A549 (cell line): ENCODE data around the gene PSAPL1. TPM values are rescaled to one million over a fixed set of nuclear protein-coding genes. Genes with fewer than 3 reads are reported as not detected.

Source experiments
- ATAC-seq, 2 experiments: fragments of 200-7000 bp in 1 of 2; fragments of >200 bp in 1 of 2; cut with Nextera tagmentation in 1 of 2; cut with Tn5 transposase in 1 of 2; 3 replicates each; pipeline versions ENCODE4 v1.8.0 to v1.9.1; 2018 to 2020; ENCODE audit warnings: mild to moderate bottlenecking in 1 of 2, moderate library complexity in 1 of 2
- CTCF ChIA-PET: fragments of 300-600 bp; sonication (Branson Sonifier 250); formaldehyde crosslinking; extraction: SDS; loops from one replicate; lab custom pipeline; 2021; ENCODE audit warnings: antibody characterized with exemption, inconsistent platforms; lab: Yijun Ruan, JAX
- POLR2A ChIA-PET: fragments of 350-600 bp; formaldehyde crosslinking; extraction: SDS; loops from one replicate; lab custom pipeline; 2021; ENCODE audit warnings: antibody characterized with exemption, inconsistent platforms; lab: Yijun Ruan, JAX
- DNase-seq, 2 experiments: peaks; one replicate each; pipeline versions ENCODE4 v3.0.0 to v3.0.0-alpha.2; 2011 to 2016; ENCODE audit warnings: low read depth in 1 of 2, low spot score in 1 of 2
- FAIRE-seq: peaks from 2 replicates; lab custom pipeline; 2011; peaks lifted over from hg19 to GRCh38; lab: Jason Lieb, UNC
- H3K27ac ChIP-seq, 2 experiments: fragments of >200 bp; sonication (Bioruptor Twin); formaldehyde crosslinking; 3 replicates each; pipeline ENCODE4 v1.5.1; 2016 to 2017
- H3K4me1 ChIP-seq: fragments of >200 bp; sonication (Bioruptor Twin); formaldehyde crosslinking; 3 replicates; pipeline ENCODE4 v1.6.1; 2016
- H3K4me2 ChIP-seq: fragments of >200 bp; sonication (Bioruptor Twin); formaldehyde crosslinking; 3 replicates; pipeline ENCODE4 v1.6.1; 2016
- H3K4me3 ChIP-seq: fragments of >200 bp; sonication (Bioruptor Twin); formaldehyde crosslinking; 3 replicates; pipeline ENCODE4 v1.5.1; 2016
- H3K9me3 ChIP-seq: fragments of >200 bp; sonication (Bioruptor Twin); formaldehyde crosslinking; 3 replicates; pipeline ENCODE4 v1.6.1; 2016
- BHLHE40 ChIP-seq: IDR thresholded peaks from 2 replicates; pipeline ENCODE4 v1.6.1; 2012; ENCODE audit warnings: low read depth, low read length, inconsistent platforms
- CBX2 ChIP-seq: fragments of 200-600 bp; sonication (generic); IDR thresholded peaks from 2 replicates; pipeline ENCODE4 v1.6.1; 2016; ENCODE audit warnings: low read depth, mild to moderate bottlenecking, borderline replicate concordance
- CBX8 ChIP-seq: fragments of 200-600 bp; sonication (generic); IDR thresholded peaks from 2 replicates; pipeline ENCODE4 v1.6.1; 2016
- CEBPB ChIP-seq, 2 experiments: fragments of >200 bp in 1 of 2; sonication (Bioruptor Twin) in 1 of 2; formaldehyde crosslinking in 1 of 2; IDR thresholded peaks; 2 replicates each; pipeline ENCODE4 v1.6.1; 2012 to 2016
- CHD2 ChIP-seq: fragments of 150-350 bp; IDR thresholded peaks from 2 replicates; pipeline ENCODE4 v1.6.1; 2014; ENCODE audit warnings: low read length; ENCODE audit not compliant: partially characterized antibody
- CHD4 ChIP-seq: fragments of 200-600 bp; sonication (generic); IDR thresholded peaks from 2 replicates; pipeline ENCODE4 v1.6.1; 2016; ENCODE audit warnings: antibody characterized with exemption, mild to moderate bottlenecking, borderline replicate concordance
- EHF ChIP-seq: fragments of 250-450 bp; sonication (Bioruptor Pico); IDR thresholded peaks from 2 replicates; pipeline ENCODE4 v1.5.0; 2020; ENCODE audit warnings: mild to moderate bottlenecking
- EP300 ChIP-seq, 2 experiments: fragments of >200 bp; sonication (Bioruptor Twin); formaldehyde crosslinking; IDR thresholded peaks; 2 replicates in 1 of 2; 3 replicates in 1 of 2; pipeline ENCODE4 v1.6.1; 2016 to 2017
- ESRRA ChIP-seq: fragments of 150-350 bp; IDR thresholded peaks from 2 replicates; pipeline ENCODE4 v1.6.1; 2014; ENCODE audit warnings: mild to moderate bottlenecking, low read length, borderline replicate concordance
- FOSL2 ChIP-seq, 2 experiments: fragments of 450-650 bp in 1 of 2; fragments of >200 bp in 1 of 2; sonication (Bioruptor Twin) in 1 of 2; formaldehyde crosslinking; IDR thresholded peaks; 2 replicates each; pipeline versions ENCODE4 v1.5.0 to v1.6.1; 2016 to 2020; ENCODE audit warnings: mild to moderate bottlenecking in 1 of 2, moderate library complexity in 1 of 2
- FOXS1 ChIP-seq: fragments of 250-450 bp; sonication (Bioruptor Pico); IDR thresholded peaks from 2 replicates; pipeline ENCODE4 v1.5.0; 2020; ENCODE audit warnings: mild to moderate bottlenecking, moderate library complexity
- HDAC2 ChIP-seq: fragments of 200-600 bp; sonication (generic); IDR thresholded peaks from 2 replicates; pipeline ENCODE4 v1.6.1; 2016
- HOXA7 ChIP-seq: fragments of 250-450 bp; sonication (Bioruptor Pico); IDR thresholded peaks from 2 replicates; pipeline ENCODE4 v1.5.0; 2020; ENCODE audit warnings: mild to moderate bottlenecking, moderate library complexity
- KDM1A ChIP-seq: fragments of 200-600 bp; sonication (generic); IDR thresholded peaks from 2 replicates; pipeline ENCODE4 v1.6.1; 2016; ENCODE audit warnings: low read depth, mild to moderate bottlenecking
- KDM5A ChIP-seq: fragments of 200-600 bp; sonication (generic); IDR thresholded peaks from 2 replicates; pipeline ENCODE4 v1.6.1; 2016; ENCODE audit warnings: antibody characterized with exemption, mild to moderate bottlenecking
- MAFK ChIP-seq: fragments of 450-650 bp; IDR thresholded peaks from 2 replicates; pipeline ENCODE4 v1.6.1; 2014; ENCODE audit not compliant: partially characterized antibody
- MAZ ChIP-seq: fragments of 150-350 bp; IDR thresholded peaks from 2 replicates; pipeline ENCODE4 v1.6.1; 2014; ENCODE audit warnings: antibody characterized with exemption, low read depth, low read length, borderline replicate concordance
- MYC ChIP-seq: IDR thresholded peaks from 2 replicates; pipeline ENCODE4 v1.6.1; 2012; ENCODE audit warnings: mild to moderate bottlenecking, inconsistent platforms, low read length, improper control_type of control experiment, borderline replicate concordance
- NPAS2 ChIP-seq: fragments of 250-450 bp; sonication (Bioruptor Pico); IDR thresholded peaks from 2 replicates; pipeline ENCODE4 v1.8.0; 2022; ENCODE audit warnings: mild to moderate bottlenecking, moderate library complexity, borderline replicate concordance
- RAD21 ChIP-seq, 2 experiments: fragments of >200 bp in 1 of 2; sonication (Bioruptor Twin) in 1 of 2; formaldehyde crosslinking in 1 of 2; IDR thresholded peaks in 1 of 2; conservative IDR thresholded peaks in 1 of 2; 2 replicates in 1 of 2; 3 replicates in 1 of 2; pipeline ENCODE4 v1.6.1; 2012 to 2018; ENCODE audit warnings: inconsistent platforms in 1 of 2
- RCOR1 ChIP-seq: fragments of 150-350 bp; IDR thresholded peaks from 2 replicates; pipeline ENCODE4 v1.6.1; 2014; ENCODE audit warnings: antibody characterized with exemption, low read length, low read depth
- SREBF2 ChIP-seq: fragments of 450-650 bp; IDR thresholded peaks from 2 replicates; pipeline ENCODE4 v1.6.1; 2014; ENCODE audit warnings: mild to moderate bottlenecking, moderate library complexity
- TFCP2L1 ChIP-seq: fragments of 250-450 bp; sonication (Bioruptor Pico); IDR thresholded peaks from 2 replicates; pipeline ENCODE4 v1.5.0; 2021; ENCODE audit warnings: mild to moderate bottlenecking
- TP53 ChIP-seq: fragments of 250-450 bp; sonication (Bioruptor Pico); IDR thresholded peaks from 2 replicates; pipeline ENCODE4 v1.5.0; 2021; ENCODE audit warnings: mild to moderate bottlenecking, moderate library complexity
- ZNF302 ChIP-seq: fragments of 250-450 bp; sonication (Bioruptor Pico); IDR thresholded peaks from 2 replicates; pipeline ENCODE4 v1.9.0; 2021; ENCODE audit warnings: inconsistent platforms, mild to moderate bottlenecking, moderate library complexity
- ZSCAN20 ChIP-seq: fragments of 250-450 bp; sonication (Bioruptor Pico); IDR thresholded peaks from 2 replicates; pipeline ENCODE4 v1.8.0; 2022; ENCODE audit warnings: mild to moderate bottlenecking, moderate library complexity
- WGBS: methylation state at CpG from one replicate; pipeline ENCODE4 v1.1.6; 2017; ENCODE audit errors: missing lambda C conversion rate; 5-methylcytosine and 5-hydroxymethylcytosine counted together
- polyA plus RNA-seq, 4 experiments: library from polyadenylated mRNA; depleted of rRNA in 3 of 4; stranded (reverse); fragments of >200 nt; fragmentation: RNase III in 1 of 4; extraction: RNeasy Plus Mini Kit Qiagen cat#74134 plus additional on column Dnase treatment in 1 of 4; gene quantifications; 2 replicates in 3 of 4; 3 replicates in 1 of 4; pipeline ENCODE4 v1.2.3, GENCODE V29; 2011 to 2017
- TF ChIP-seq, protein P1 (sequence below): IDR thresholded peaks from 2 replicates; pipeline ENCODE4 v1.6.1; 2012
- TF ChIP-seq, protein P2 (sequence below): IDR thresholded peaks from 2 replicates; pipeline ENCODE4 v1.6.1; 2012; ENCODE audit warnings: low read depth, borderline replicate concordance

The PSAPL1 gene
- polyA plus RNA-seq, 2 of the 4 experiments (the other 2 are of a cell fraction) = 0.04 to 0.05 TPM

DNA sequence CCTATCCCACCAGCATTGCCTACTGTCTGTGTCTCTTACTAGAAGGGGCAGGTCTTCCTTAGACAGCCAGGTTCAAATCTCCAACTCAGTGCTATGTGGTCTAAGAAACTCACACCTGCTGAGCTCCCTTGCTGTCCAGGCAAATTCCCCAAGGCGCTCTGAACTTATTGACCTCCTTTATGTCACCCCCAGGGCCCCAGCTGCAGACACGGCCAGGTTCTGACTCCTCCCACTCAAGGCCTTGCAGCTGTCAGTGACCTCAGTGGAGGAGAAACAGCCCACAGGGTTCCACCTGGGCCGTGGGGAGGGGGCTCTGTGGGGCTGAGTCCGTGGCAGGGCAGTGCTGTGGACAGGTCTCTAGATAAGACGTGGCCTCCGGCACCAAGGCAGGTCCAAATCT, 42.1 kb upstream of the PSAPL1 start:
- POLR2A ChIA-PET = no interaction called here
- H3K4me3 ChIP-seq = no peak overlapping the region
- no peak overlapping the region for H3K27ac ChIP-seq
- H3K9me3 ChIP-seq = no peaks in the 10 kb centered on the region
- FAIRE-seq (no peak), DNase-seq (no peak), ATAC-seq (no peak)
- 90% methylated on average over 2 of the region's 6 CpGs for WGBS
- CTCF ChIA-PET = no interaction called here
- H3K4me1 ChIP-seq = no peaks in the 10 kb centered on the region
- no peak overlapping the region for H3K4me2 ChIP-seq
- TF ChIP-seq EP300 (IDR thresholded peaks at IDR 0.05) = no peak
- TF ChIP-seq CEBPB (IDR thresholded peaks at IDR 0.05) = no peak
- no peak for TF ChIP-seq TP53 (CRISPR knock-in tag)
- TF ChIP-seq ESRRA = no peak

DNA sequence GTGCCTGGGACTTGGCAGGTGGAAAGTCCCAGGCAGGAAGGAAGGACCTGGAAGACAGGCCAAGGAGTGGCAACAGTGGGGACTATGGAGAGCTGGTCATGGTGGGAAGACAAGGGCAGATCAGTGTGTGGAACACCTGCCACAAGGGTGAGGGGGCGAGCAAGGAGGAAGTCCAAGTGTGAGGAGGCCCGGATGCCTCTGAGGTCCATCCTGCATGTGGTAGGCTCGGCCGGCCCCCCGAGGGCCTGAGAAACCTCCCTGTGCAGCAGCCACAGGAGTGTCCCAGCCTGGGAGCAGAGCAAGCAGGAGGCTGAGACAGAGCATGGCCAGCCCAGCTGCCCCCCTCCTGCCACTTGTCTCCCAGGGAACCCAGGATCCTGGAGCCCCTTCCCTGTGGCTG, 40.5 kb upstream of the PSAPL1 start:
- ATAC-seq (no peak), DNase-seq (no peak), FAIRE-seq (no peak)
- no peaks in the 10 kb centered on the region for H3K4me1 ChIP-seq
- TF ChIP-seq FOSL2 (IDR thresholded peaks at IDR 0.05) (no peak), FOSL2 (CRISPR knock-in tag; IDR thresholded peaks at IDR 0.05) (no peak), ZSCAN20 (CRISPR knock-in tag) (no peak), CBX2 (no peak), HOXA7 (CRISPR knock-in tag) (no peak), MAZ (no peak), FOXS1 (CRISPR knock-in tag) (no peak), ZNF302 (CRISPR knock-in tag) (no peak)
- ChIA-PET POLR2A (no interaction called here), CTCF (no interaction called here)
- WGBS = 59% methylated on average over 4 of the region's 5 CpGs
- H3K27ac ChIP-seq = no peak overlapping the region
- no peaks in the 10 kb centered on the region for H3K9me3 ChIP-seq
- H3K4me2 ChIP-seq = no peak overlapping the region
- H3K4me3 ChIP-seq = no peak overlapping the region

DNA sequence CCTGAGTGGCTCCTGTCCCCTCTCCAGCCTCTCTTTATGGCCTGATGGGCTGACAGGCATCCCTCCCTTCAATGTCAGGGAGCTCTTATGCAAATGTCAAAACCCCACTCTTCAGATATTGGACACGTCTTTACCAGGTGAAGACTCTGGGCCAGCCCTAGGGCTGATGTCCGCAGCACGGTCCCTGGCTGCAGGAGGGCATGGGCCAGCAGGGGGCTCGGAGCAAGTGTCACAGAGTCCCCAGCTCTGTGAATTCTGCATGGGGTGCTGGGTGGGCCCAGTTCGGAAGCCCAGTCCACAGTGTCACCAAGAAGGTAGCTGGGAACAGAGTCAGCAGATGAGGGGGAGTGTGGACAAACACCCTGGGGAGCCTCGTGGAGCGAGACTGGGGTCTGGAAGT, 39.6 kb upstream of the PSAPL1 start:
- no peaks in the 10 kb centered on the region for H3K9me3 ChIP-seq
- H3K4me3 ChIP-seq = no peak overlapping the region
- CTCF ChIA-PET = no interaction called here
- no peak for FAIRE-seq
- H3K4me1 ChIP-seq = no peaks in the 10 kb centered on the region
- ATAC-seq = no peak
- H3K4me2 ChIP-seq = no peak overlapping the region
- POLR2A ChIA-PET = no interaction called here
- TF ChIP-seq BHLHE40 (no peak), TP53 (CRISPR knock-in tag) (no peak), CHD2 (no peak), MAFK (no peak), ZNF302 (CRISPR knock-in tag) (no peak), HOXA7 (CRISPR knock-in tag) (no peak), NPAS2 (no peak), KDM1A (no peak), TFCP2L1 (CRISPR knock-in tag) (no peak), CBX2 (no peak), ESRRA (no peak)
- TF ChIP-seq, protein P1, sequence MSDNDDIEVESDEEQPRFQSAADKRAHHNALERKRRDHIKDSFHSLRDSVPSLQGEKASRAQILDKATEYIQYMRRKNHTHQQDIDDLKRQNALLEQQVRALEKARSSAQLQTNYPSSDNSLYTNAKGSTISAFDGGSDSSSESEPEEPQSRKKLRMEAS = no peak
- 72% methylated on average over 6 of the region's 7 CpGs for WGBS
- H3K27ac ChIP-seq = no peak overlapping the region
- DNase-seq = no peak

DNA sequence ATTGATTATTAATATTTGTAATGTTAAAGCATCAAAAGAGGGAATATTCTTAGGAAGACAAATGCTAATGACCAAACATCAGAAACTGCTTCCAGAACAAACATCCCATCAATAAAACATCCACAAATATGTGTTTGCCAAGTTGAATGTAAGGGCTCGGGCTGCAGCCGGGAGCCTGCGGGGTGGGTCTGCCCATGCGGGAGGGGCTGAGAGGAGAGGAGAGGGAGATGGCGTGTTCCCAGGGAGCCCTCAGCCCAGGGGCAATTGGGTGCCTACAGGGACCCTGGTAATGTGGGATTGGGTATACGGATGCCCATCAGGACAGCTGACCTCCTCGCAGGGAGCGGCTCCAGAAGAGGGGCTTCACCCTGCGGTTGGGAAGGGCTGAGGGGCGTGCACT, 38.4 kb upstream of the PSAPL1 start:
- POLR2A ChIA-PET = no interaction called here
- Histone ChIP-seq H3K27ac (no peak overlapping the region), H3K9me3 (no peaks in the 10 kb centered on the region), H3K4me2 (no peak overlapping the region), H3K4me1 (no peaks in the 10 kb centered on the region), H3K4me3 (no peak overlapping the region)
- DNase-seq (no peak), ATAC-seq (no peak), FAIRE-seq (no peak)
- TF ChIP-seq CBX8 (no peak), SREBF2 (no peak), EHF (no peak), ZNF302 (CRISPR knock-in tag) (no peak), HDAC2 (no peak), MYC (no peak), TP53 (CRISPR knock-in tag) (no peak), RCOR1 (no peak), FOXS1 (CRISPR knock-in tag) (no peak), CHD4 (no peak), TFCP2L1 (CRISPR knock-in tag) (no peak), MAZ (no peak), KDM5A (no peak), RAD21 (conservative IDR thresholded peaks at IDR 0.05 in 1 of 2, IDR thresholded peaks at IDR 0.05 in 1 of 2) (no peak)
- TF ChIP-seq, protein P2, sequence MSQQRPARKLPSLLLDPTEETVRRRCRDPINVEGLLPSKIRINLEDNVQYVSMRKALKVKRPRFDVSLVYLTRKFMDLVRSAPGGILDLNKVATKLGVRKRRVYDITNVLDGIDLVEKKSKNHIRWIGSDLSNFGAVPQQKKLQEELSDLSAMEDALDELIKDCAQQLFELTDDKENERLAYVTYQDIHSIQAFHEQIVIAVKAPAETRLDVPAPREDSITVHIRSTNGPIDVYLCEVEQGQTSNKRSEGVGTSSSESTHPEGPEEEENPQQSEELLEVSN = no peak
- WGBS = 85% methylated on average over 5 of the region's 10 CpGs
- CTCF ChIA-PET = no interaction called here
